ENCODE data around the gene WFS1. TPM values are rescaled to one million over a fixed set of nuclear protein-coding genes. Genes with fewer than 3 reads are reported as not detected.

Gene WFS1
- total and polyA plus RNA-seq, 2 of the 13 experiments (the other 11 are each of a cell fraction or from before 2014, with no cell fraction given), result 39.1 to 42.2 TPM

GRCh38 chr4:6251365-6251764, 18.3 kb upstream of the WFS1 start:
- 75% methylated on average over 12 of the region's 14 CpGs for WGBS (ENCODE audit: low lambda C conversion rate)
- no TSS peak for BruUV-seq (replicated peaks)
- TF ChIP-seq ZBTB43 (CRISPR knock-in tag; conservative IDR thresholded peaks at IDR 0.05) (no peak), PAF1 (CRISPR knock-in tag; IDR thresholded peaks at IDR 0.05) (no peak), ZNF609 (CRISPR knock-in tag; IDR thresholded peaks at IDR 0.05; ENCODE audit: borderline replicate concordance) (no peak), ZNF235 (CRISPR knock-in tag; IDR thresholded peaks at IDR 0.05; ENCODE audit: borderline replicate concordance) (no peak), MTA3 (CRISPR knock-in tag; IDR thresholded peaks at IDR 0.05) (no peak), SNAI1 (CRISPR knock-in tag; IDR thresholded peaks at IDR 0.05; ENCODE audit: borderline replicate concordance) (no peak), ISX (CRISPR knock-in tag; conservative IDR thresholded peaks at IDR 0.05) (no peak)
- TF ChIP-seq, protein P1, sequence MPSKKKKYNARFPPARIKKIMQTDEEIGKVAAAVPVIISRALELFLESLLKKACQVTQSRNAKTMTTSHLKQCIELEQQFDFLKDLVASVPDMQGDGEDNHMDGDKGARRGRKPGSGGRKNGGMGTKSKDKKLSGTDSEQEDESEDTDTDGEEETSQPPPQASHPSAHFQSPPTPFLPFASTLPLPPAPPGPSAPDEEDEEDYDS (CRISPR knock-in tag; IDR thresholded peaks at IDR 0.05), result no peak
- TF ChIP-seq, protein P2, sequence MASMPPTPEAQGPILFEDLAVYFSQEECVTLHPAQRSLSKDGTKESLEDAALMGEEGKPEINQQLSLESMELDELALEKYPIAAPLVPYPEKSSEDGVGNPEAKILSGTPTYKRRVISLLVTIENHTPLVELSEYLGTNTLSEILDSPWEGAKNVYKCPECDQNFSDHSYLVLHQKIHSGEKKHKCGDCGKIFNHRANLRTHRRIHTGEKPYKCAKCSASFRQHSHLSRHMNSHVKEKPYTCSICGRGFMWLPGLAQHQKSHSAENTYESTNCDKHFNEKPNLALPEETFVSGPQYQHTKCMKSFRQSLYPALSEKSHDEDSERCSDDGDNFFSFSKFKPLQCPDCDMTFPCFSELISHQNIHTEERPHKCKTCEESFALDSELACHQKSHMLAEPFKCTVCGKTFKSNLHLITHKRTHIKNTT (CRISPR knock-in tag; IDR thresholded peaks at IDR 0.05), result no peak
- no peak overlapping the region for H3K9ac ChIP-seq (ENCODE audit: insufficient read depth, low read depth, low read length)
- no peak overlapping the region for H2AFZ ChIP-seq (ENCODE audit: low read length)
- in situ Hi-C loops (cut with HindIII; ENCODE audit: extremely low pct_ligation_motif_present, low pct_unique_long_range_greater_than_20kb), result no loop called here
- FAIRE-seq (no peak), ATAC-seq (no peak), DNase-seq (ENCODE audit: low spot score) (no peak)
- CTCF ChIA-PET (ENCODE audit: low intra/inter-chr PET ratio, low total read pairs), result interaction anchor here (4.8 kb wide), 1 partner anchor 78 kb away, joined by 66 read pairs; no protein-coding TSS in a partner anchor
- H3K36me3 ChIP-seq (replicated peaks in 1 of 2; ENCODE audit: control insufficient read depth in 1 of 2, insufficient read depth in 2 of 2, low read length in 2 of 2), result no peaks in the 10 kb centered on the region
- POLR2A ChIA-PET, result no interaction called here
- no peak overlapping the region for H3K27ac ChIP-seq (ENCODE audit: extremely low read length, insufficient read depth, low read length)
- H3K27me3 ChIP-seq (ENCODE audit: control insufficient read depth in 1 of 2, insufficient read depth in 2 of 2, low read length in 2 of 2), result peaks cover 2 to 33% of the 10 kb centered on the region in 2 experiments; a peak in 2 of 5 replicates
- no peaks in the 10 kb centered on the region for H4K20me1 ChIP-seq (ENCODE audit: insufficient read depth, low read length)
- no peaks in the 10 kb centered on the region for H3K4me1 ChIP-seq (ENCODE audit: insufficient read depth, low read length)
- no peaks in the 10 kb centered on the region for H3K9me3 ChIP-seq (ENCODE audit: low read length)
- H3K4me3 ChIP-seq (replicated peaks in 1 of 3; ENCODE audit: insufficient read depth in 1 of 3, low read depth in 2 of 3, low read length in 3 of 3), result no peak overlapping the region
- H3K4me2 ChIP-seq (ENCODE audit: low read depth, low read length), result no peak overlapping the region
- intact Hi-C loops (cut with micrococcal nuclease; ENCODE audit: unreplicated experiment), result loop anchor here (10.0 kb wide), 1 partner anchor 293 kb away; no protein-coding TSS in a partner anchor
- H3K79me2 ChIP-seq (ENCODE audit: insufficient read depth, low read length), result no peaks in the 10 kb centered on the region
